Nucleus accumbens (tissue), 56 donors: ENCODE data around the gene PRDM12.

Experiments
- DNase-seq, 56 donors: peaks; one replicate each; lab custom pipeline; 2025; lab: John Stamatoyannopoulos, UW

The PRDM12 gene

DNA sequence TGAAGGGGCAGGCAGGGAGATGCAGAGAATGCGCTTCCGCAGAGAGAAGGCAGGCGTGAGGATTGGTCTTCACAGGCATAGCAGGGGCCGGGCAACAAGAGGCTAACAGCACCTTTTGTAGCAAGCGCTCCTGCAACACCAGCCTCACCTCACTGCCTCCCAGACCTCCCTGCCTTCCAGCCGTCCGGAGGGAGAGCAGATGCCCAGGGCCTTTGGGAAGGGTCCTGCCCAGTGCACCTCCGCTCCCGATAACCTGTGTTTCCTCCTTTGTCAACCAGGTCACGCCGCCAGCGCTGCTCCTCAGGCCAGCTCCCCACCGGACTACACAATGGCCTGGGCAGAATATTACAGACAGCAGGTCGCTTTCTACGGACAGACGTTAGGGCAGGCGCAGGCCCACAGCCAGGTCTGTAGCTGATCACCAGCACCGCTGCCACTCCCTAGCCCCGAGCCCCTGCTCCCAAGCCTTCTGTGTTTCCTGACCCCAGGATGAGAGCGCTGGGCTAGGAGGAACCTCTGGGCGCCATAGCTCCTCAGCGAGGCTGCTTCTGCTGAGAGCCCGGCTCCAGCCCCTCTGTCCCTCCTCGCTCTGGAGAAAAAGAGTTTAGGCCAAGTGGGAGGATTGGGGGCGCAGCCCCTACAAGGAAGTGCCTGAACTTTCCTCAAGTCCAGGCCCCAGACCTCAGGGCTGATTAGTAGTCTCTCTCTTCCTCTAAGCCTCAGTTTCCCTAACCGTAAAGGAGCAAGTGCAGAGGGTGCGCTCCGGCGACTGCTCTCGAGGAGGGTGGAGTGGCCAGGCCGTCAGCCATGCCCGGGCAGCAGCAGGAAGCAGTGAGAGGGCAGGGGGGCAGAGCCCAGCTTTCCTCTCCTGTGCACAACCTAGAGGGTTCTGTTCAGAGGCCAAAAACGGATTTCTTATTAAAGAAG lies 28.4 kb upstream of the PRDM12 start:
- DNase-seq, result no peak

DNA sequence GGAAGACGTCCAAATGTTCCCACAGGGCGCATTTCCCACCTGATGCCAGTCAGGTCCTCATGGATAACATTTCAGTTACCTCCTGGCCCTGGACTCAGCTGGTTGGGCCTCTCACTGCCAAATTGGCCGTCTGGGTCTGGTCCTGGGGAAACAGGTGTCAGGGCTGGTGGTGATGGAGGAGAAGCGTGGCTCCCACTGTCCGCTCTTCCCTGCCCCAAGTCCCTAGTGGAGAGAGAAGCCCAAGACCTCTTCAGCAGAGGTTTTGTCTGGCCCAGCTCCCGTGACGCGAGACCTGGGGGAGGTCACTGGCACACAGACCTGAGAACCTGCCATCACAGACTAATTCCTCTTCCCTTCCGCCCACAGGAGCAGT lies 27.8 kb upstream of the PRDM12 start:
- no peak for DNase-seq

DNA sequence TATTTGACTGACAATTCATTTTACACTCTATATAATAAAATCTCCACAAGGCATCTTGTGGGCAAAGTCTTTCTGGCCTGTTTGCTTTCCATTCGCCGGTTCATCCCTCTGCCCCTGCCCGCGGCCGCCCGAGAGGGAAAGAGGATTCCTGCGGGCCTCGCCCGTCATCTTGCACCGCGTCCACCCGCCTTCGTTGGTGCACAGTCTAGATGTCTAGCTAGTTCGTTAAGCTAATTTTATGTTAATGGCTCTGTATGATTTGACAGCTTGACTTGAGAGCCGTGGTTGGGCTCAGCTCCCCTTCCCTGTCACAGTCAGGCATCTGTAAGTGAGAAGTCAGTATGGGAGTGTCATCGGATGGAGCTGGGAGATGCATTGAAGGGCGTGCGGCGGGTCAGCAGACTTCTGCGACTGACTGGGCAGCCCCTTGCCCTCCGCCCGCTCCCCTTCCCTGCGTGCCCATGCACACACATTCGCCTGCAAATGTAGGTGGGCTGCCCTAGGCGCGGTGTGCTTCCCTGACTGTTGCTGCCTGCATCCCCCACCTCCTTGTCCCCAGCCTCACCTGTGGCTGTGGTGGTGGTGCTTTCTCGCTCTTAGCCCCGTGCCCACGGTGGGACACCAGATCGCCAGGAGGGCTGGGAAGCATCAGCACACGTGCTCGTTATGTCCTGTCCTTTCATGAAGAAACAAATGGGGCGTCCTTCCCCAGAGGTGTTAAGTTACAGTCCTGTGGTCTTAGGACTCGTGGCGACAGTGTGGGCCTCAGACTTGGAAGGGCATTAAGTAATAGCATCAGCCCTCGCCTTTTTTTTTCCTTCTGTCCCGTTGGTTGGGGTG lies 25.9 kb upstream of the PRDM12 start:
- no peak for DNase-seq

DNA sequence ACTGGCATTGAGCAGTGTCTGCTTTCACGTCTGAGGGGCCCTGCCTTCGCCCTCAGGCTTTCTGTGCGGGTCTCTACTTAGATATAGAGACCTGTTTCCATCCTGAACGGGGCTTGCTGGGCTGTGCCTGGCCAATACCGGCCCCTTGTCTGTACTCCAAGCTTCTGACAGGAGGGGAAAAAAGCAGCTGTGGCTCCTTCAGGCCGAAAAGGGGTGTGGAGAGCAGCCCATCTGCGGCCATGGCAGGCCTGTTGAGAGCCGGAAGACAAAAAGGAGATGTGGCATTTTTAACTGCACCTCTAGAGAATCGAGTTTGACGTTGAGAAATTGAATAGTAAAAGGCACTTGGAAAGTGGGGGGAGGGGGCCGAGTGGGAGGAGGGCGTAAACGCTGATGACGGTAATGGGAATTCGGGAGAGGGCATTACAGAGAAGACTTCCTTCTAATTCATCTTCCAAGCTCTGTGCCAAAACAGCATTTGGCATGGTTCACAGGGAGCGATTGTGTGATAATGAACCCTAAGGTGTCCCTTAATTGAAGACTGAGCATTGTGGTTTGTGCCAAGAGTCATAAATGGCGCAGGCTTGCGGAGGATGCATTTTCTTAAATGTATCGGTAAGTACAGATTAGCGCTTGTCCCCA lies 25.1 kb upstream of the PRDM12 start:
- DNase-seq, result no peak

GRCh38 chr9:130639866-130640555 lies 24.4 kb upstream of the PRDM12 start:
- DNase-seq, result no peak

DNA sequence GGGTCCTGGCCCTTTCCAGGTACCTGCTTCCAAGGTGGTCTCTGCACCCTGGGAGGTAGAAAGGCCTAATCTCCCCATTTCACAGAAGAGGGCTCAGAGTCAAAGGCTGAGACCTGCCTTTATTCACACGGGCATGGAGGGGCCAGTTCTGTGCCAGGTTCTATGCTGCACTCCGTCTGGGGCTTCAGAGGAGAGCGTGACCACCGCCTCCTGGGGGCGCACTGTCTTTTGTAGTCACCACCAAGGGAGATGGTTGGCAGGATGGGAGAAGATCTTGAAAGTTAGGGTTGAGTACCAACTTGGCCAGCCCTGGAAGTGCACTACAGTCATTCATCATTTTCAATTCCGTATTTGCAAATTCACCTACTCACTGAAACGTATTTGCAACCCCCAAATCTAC lies 23.7 kb upstream of the PRDM12 start:
- DNase-seq, result no peak

DNA sequence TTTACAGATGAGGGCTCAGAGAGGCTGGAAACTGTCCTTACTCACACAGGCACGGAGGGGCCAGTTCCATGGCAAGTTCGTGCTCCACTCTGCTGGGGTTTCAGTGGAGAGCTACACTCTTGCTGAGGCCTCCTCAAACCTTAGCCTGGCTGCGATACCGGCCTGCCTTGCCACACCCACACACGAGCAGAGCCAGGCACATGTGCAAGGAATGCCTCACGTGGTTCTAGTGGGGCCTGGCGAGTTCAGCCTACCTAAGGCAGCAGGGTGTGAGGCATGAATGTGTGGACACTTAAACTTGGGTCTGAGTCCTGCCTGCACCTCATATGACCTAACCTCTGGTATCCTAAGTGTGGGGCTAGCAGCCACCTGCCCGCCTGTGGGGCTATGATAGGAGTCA lies 21.5 kb upstream of the PRDM12 start:
- DNase-seq, result no peak

DNA sequence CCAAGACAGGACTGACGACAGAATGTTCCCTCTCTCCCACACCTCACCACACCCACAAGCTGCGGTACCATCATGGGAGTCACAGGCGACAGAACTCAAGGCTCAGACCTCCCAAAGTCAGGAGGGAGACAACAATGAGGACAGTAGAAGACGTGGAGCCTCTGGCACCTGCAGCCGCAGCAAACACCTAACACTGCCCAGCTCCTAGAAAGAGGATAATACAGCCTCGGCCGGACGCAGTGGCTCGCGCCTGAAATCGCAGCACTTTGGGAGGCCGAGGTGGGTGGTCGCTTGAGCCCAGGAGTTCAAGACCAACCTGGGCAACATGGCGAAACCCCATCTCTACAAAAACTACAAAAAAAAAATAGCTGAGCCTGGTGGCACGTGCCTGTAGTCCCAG lies 13.2 kb upstream of the PRDM12 start:
- DNase-seq, result no peak

DNA sequence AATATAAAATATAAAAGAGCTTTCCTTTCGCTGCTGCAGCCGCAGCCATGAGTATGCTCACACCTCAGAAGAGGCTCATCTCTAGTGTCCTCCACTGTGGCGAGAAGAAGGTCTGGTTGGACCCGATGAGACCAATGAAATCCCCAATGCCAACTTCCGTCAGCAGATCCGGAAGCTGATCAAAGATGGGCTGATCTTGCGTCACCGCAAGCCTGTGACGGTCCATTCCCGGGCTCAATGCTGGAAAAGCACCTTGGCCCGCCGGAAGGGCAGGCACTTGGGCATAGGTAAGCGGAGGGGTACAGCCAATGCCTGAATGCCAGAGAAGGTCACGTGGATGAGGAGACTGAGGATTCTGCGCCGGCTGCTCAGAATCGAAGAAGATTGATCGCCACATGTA lies 12.6 kb upstream of the PRDM12 start:
- DNase-seq, result no peak

- DNase-seq, result no peak
Observed at GRCh38 chr9:130654879-130655278, 9.5 kb upstream of the PRDM12 start.

DNA sequence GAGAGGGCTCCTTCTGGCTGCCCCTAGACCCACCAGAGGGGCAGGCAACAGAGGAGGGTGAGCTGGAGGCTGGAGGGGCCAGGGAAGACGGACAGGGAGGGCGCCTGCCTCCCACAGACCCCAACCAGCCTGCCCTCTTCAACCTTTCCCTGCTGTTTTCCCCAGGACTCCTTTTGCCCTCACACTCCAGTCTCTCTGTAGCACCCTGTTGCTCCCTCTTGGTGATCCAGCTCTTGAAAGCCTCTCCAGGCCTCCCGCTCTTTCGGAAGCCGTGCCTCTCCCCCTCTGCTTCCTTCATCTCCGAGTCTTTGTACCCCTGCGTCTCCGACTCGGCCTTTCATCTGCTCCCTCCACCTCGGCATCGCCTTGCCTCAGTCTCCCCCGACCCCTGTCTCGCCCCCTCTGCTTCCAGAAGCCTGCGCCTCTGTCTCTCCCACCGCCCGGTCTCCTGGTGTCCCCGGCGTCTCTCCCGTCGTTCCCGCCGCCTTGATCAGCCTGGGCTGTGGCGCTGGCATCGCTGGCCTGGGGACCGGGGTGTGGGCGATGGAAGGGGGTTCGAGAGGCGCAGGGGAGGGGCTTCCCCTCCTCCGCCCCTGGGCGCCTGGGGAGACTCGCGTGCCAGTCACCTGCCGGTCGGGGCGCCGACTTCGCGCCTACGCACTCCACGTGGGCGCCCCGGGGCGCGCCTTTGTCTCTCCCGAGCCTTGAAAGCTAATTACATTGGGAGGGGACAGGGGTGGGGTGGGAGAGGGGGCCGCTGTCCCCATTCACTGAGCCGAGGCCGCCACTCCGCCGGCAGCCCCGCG lies 5.3 kb upstream of the PRDM12 start:
- no peak for DNase-seq

GRCh38 chr9:130659699-130660248 lies 4.6 kb upstream of the PRDM12 start:
- no peak for DNase-seq

- DNase-seq, result no peak
Observed at GRCh38 chr9:130660326-130660682, 4.1 kb upstream of the PRDM12 start.

- no peak for DNase-seq
Observed at GRCh38 chr9:130660683-130661450, 3.5 kb upstream of the PRDM12 start.

- no peak for DNase-seq
Observed at GRCh38 chr9:130661451-130662098, 2.8 kb upstream of the PRDM12 start.

- DNase-seq, result no peak
Observed at GRCh38 chr9:130662099-130662969, 2.1 kb upstream of the PRDM12 start.

GRCh38 chr9:130662970-130663257 lies 1.5 kb upstream of the PRDM12 start:
- no peak for DNase-seq
